Muscle layer of colon (tissue), 2 donors: Measurements from ENCODE around the gene GRM1.

Experiments used
- H3K27ac ChIP-seq: one replicate; pipeline ENCODE4 v1.7.0; 2013; ENCODE audit warnings: low read depth, mild to moderate bottlenecking, low read length, moderate library complexity
- H3K27me3 ChIP-seq, 2 donors: one replicate each; pipeline ENCODE4 v1.7.0; 2013; ENCODE audit warnings: low read length in 2 of 2, mild to moderate bottlenecking in 2 of 2; ENCODE audit not compliant: insufficient read depth in 2 of 2, control insufficient read depth in 1 of 2
- H3K36me3 ChIP-seq: one replicate; pipeline ENCODE4 v1.7.0; 2013; ENCODE audit warnings: mild to moderate bottlenecking, low read length; ENCODE audit not compliant: insufficient read depth
- H3K4me1 ChIP-seq: one replicate; pipeline ENCODE4 v1.7.0; 2013; ENCODE audit warnings: mild to moderate bottlenecking, low read length; ENCODE audit not compliant: insufficient read depth
- H3K4me3 ChIP-seq, 2 donors: one replicate each; pipeline ENCODE4 v1.7.0; 2013; ENCODE audit warnings: low read length in 2 of 2, low read depth in 1 of 2, mild to moderate bottlenecking in 1 of 2, moderate library complexity in 1 of 2
- H3K9ac ChIP-seq: one replicate; pipeline ENCODE4 v1.7.0; 2013; ENCODE audit warnings: low read length
- H3K9me3 ChIP-seq: one replicate; pipeline ENCODE4 v1.7.0; 2013; ENCODE audit warnings: mild to moderate bottlenecking, low read length
- donor health status: abdominal sarcoma.
- donor health status: Adenocarcinoma of cecum.

Gene GRM1

GRCh38 chr6:146028851-146029572 is at the start of gene GRM1:
TSS of gene GRM1 (plus strand) at chr6:146029062. CDS start at chr6:146029518, 456 bp downstream.
- Histone ChIP-seq H3K9ac (no peak within 1 kb of the TSS), H3K4me3 (no peak within 1 kb of the TSS)

GRCh38 chr6:146009338-146009737 is 19.5 kb upstream of the GRM1 start:
- Histone ChIP-seq H3K4me3 (no peak overlapping the region), H3K9ac (no peak overlapping the region), H3K27ac (no peak overlapping the region), H3K9me3 (no peaks in the 10 kb centered on the region), H3K4me1 (no peaks in the 10 kb centered on the region), H3K27me3 (no peaks in the 10 kb centered on the region), H3K36me3 (no peaks in the 10 kb centered on the region)

More at GRCh38 chr6:146028851-146029572, at the start of gene GRM1:
- Histone ChIP-seq H3K36me3 (no peaks in the 10 kb centered on the region), H3K4me1 (no peaks in the 10 kb centered on the region), H3K27ac (no peak within 1 kb of the TSS), H3K9me3 (no peaks in the 10 kb centered on the region), H3K27me3 (peaks cover 12 to 24% of the 10 kb centered on the region in 2 donors)

- Histone ChIP-seq H3K4me3 (no peak overlapping the region), H3K9me3 (no peaks in the 10 kb centered on the region), H3K4me1 (no peaks in the 10 kb centered on the region), H3K27ac (no peak overlapping the region), H3K27me3 (no peaks in the 10 kb centered on the region), H3K36me3 (no peaks in the 10 kb centered on the region), H3K9ac (no peak overlapping the region)
These were observed 14.6 kb upstream of the GRM1 start for GRCh38 chr6:146014233-146014632.

- Histone ChIP-seq H3K27ac (no peak overlapping the region), H3K4me3 (no peak overlapping the region), H3K4me1 (no peaks in the 10 kb centered on the region), H3K36me3 (no peaks in the 10 kb centered on the region), H3K9me3 (no peaks in the 10 kb centered on the region), H3K9ac (no peak overlapping the region), H3K27me3 (no peaks in the 10 kb centered on the region)
These were observed 11.2 kb upstream of the GRM1 start for GRCh38 chr6:146017672-146018071.

- Histone ChIP-seq H3K4me1 (no peaks in the 10 kb centered on the region), H3K4me3 (no peak overlapping the region), H3K27ac (no peak overlapping the region), H3K9me3 (no peaks in the 10 kb centered on the region), H3K9ac (no peak overlapping the region), H3K36me3 (no peaks in the 10 kb centered on the region), H3K27me3 (peaks cover 12 to 24% of the 10 kb centered on the region in 2 donors)
These were observed 2.0 kb upstream of the GRM1 start for GRCh38 chr6:146026873-146027272.

- Histone ChIP-seq H3K27ac (no peak overlapping the region), H3K4me3 (no peak overlapping the region)
These were observed 1.1 kb upstream of the GRM1 start for GRCh38 chr6:146027586-146028251.

GRCh38 chr6:146028252-146028795 is 538 bp upstream of the GRM1 start:
- no peak overlapping the region for H3K27ac ChIP-seq
- no peaks in the 10 kb centered on the region for H3K36me3 ChIP-seq
- H3K4me1 ChIP-seq, result no peaks in the 10 kb centered on the region
- peaks cover 12 to 24% of the 10 kb centered on the region in 2 donors for H3K27me3 ChIP-seq
- H3K9ac ChIP-seq, result no peak overlapping the region
- no peaks in the 10 kb centered on the region for H3K9me3 ChIP-seq
- no peak overlapping the region for H3K4me3 ChIP-seq

More at GRCh38 chr6:146027586-146028251, 1.1 kb upstream of the GRM1 start:
- Histone ChIP-seq H3K9me3 (no peaks in the 10 kb centered on the region), H3K36me3 (no peaks in the 10 kb centered on the region), H3K4me1 (no peaks in the 10 kb centered on the region), H3K27me3 (peaks cover 12 to 24% of the 10 kb centered on the region in 2 donors), H3K9ac (no peak overlapping the region)

GRCh38 chr6:146029573-146030184 is 817 bp downstream of the GRM1 start:
- Histone ChIP-seq H3K27me3 (peaks cover 12 to 24% of the 10 kb centered on the region in 2 donors), H3K4me1 (no peaks in the 10 kb centered on the region), H3K27ac (no peak overlapping the region)

GRCh38 chr6:146032387-146032786 is 3.5 kb downstream of the GRM1 start:
- no peaks in the 10 kb centered on the region for H3K9me3 ChIP-seq
- H3K9ac ChIP-seq, result no peak overlapping the region
- H3K4me3 ChIP-seq, result no peak overlapping the region
- no peaks in the 10 kb centered on the region for H3K36me3 ChIP-seq
- no peak overlapping the region for H3K27ac ChIP-seq
- no peaks in the 10 kb centered on the region for H3K4me1 ChIP-seq
- peaks cover 12 to 24% of the 10 kb centered on the region in 2 donors for H3K27me3 ChIP-seq

More at GRCh38 chr6:146029573-146030184, 817 bp downstream of the GRM1 start:
- no peak overlapping the region for H3K4me3 ChIP-seq
- no peaks in the 10 kb centered on the region for H3K36me3 ChIP-seq
- no peak overlapping the region for H3K9ac ChIP-seq
- no peaks in the 10 kb centered on the region for H3K9me3 ChIP-seq

- H3K9me3 ChIP-seq, result no peaks in the 10 kb centered on the region
- H3K4me1 ChIP-seq, result no peaks in the 10 kb centered on the region
- no peak overlapping the region for H3K27ac ChIP-seq
- H3K4me3 ChIP-seq, result no peak overlapping the region
- H3K9ac ChIP-seq, result no peak overlapping the region
- no peaks in the 10 kb centered on the region for H3K27me3 ChIP-seq
- no peaks in the 10 kb centered on the region for H3K36me3 ChIP-seq
These were observed 11.5 kb downstream of the GRM1 start for GRCh38 chr6:146040360-146040759.

GRCh38 chr6:146041282-146041681 is 12.4 kb downstream of the GRM1 start:
- Histone ChIP-seq H3K27me3 (no peaks in the 10 kb centered on the region), H3K4me3 (no peak overlapping the region), H3K27ac (no peak overlapping the region), H3K36me3 (no peaks in the 10 kb centered on the region), H3K9me3 (no peaks in the 10 kb centered on the region), H3K9ac (no peak overlapping the region), H3K4me1 (no peaks in the 10 kb centered on the region)
